Bronchial epithelial cell (primary cell): ENCODE data around the gene STK32C. TPM values are rescaled to one million over a fixed set of nuclear protein-coding genes. Genes with fewer than 3 reads are reported as not detected.
"Not testable (repeated sequence)": the region's sequence is repeated elsewhere in the genome, so short reads cannot be mapped to it uniquely, and the experiment has no call there.

Source experiments
- DNase-seq: peaks from one replicate; pipeline ENCODE4 v3.0.0-alpha.2; 2010; ENCODE audit warnings: low read depth
- FAIRE-seq: peaks from 2 replicates; lab custom pipeline; 2011; peaks lifted over from hg19 to GRCh38; lab: Jason Lieb, UNC
- H3K27me3 ChIP-seq: 2 replicates; pipeline ENCODE4 v1.5.1; 2011; ENCODE audit warnings: low read length; ENCODE audit not compliant: control insufficient read depth, insufficient read depth
- H3K36me3 ChIP-seq: 2 replicates; pipeline ENCODE4 v1.5.1; 2011; ENCODE audit warnings: low read length; ENCODE audit not compliant: control insufficient read depth, insufficient read depth
- H3K4me3 ChIP-seq: 2 replicates; pipeline ENCODE4 v1.5.1; 2011; ENCODE audit warnings: mild to moderate bottlenecking, low read depth, low read length, control low read depth
- CTCF ChIP-seq: IDR thresholded peaks from 2 replicates; pipeline ENCODE4 v1.5.1; 2011; ENCODE audit warnings: mild to moderate bottlenecking, moderate library complexity, low read length, control low read depth, inconsistent platforms; ENCODE audit not compliant: insufficient read depth, severe bottlenecking
- total RNA-seq: library from RNA; depleted of rRNA; stranded (reverse); fragments of >200 nt; gene quantifications from 2 replicates; pipeline ENCODE4 v1.2.1, GENCODE V29; 2014

Gene STK32C
- total RNA-seq, 1 donor from 2014 or later = 9.7 TPM

DNA sequence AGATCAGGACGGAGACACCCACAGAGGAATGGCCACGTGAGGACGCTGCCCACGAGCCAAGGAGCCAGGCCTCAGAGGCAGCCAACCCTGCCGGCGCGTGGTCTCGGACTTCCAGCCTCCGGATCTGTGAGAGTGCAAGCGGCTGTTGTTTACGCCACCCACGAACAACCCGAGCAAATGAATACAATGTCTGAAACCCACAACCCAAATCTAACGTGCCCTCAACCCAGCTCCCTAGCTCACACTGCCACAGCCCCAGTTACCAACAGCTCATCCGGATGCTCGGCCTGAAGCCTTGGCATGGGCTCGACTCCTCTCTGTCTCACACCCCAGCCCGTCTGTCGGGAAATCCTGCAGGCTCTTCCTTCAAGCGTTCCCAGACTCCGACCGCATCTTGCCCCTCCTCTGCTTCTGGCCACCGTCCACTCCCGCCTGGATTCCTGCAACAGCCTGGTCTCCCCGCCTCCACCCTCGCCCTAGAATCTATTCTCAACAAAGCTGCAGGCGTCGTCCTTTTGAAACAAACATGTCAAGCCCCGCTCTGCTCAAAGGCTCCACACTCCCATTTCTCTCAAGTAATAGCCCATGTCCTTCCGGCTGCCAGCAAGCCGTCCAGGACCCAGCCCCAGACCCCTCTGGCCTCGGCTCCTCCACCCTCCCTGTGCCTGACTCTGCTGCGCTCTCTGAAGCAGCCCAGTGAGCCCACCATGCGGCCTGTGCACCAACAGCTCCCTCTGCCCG, 35.3 kb downstream of the STK32C start:
- no peaks in the 10 kb centered on the region for H3K27me3 ChIP-seq

DNA sequence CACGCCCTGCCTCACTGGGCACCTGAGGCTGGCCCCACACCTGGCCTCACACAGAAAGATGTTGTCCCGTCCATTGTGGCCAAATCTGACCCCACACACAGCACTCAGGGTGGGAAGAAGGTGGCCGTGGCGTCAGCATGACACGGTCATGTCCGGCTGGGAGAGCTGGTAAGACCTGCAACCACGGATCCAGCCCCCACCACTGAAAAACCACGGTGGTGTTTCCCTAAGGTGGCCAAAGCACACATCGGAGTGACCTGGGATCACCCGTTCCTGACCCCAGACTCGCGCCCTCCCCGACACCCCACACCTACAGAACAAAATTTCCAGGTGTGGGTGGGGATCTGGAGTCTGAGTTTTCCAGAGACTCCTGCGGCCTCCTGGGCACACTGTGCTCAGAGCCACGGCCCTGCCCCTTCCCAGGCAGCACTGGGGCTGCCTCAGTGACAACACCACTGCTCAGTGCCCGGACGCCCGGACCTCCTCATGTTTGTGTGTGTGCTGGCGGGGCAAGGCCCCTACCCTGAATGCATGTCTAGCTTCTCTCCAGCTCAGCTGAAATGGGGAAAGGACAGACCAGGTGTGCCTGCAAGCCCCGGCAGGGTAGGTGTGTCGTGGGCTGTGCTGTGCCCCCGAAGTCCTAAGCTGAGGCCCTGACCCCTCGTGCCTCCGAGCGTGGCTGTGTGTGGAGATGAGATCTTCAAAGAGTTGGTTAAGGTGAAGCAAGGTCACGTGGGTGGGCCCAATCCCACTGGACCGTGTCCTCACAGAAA, 36.1 kb downstream of the STK32C start:
- DNase-seq (no peak), FAIRE-seq (no peak)
- Histone ChIP-seq H3K4me3 (no peak overlapping the region), H3K36me3 (no peaks in the 10 kb centered on the region), H3K27me3 (no peaks in the 10 kb centered on the region)
- no peak for TF ChIP-seq CTCF

More for the DNA sequence above, 35.3 kb downstream of the STK32C start:
- no peak overlapping the region for H3K4me3 ChIP-seq
- no peak for DNase-seq
- no peak for FAIRE-seq
- TF ChIP-seq CTCF = no peak
- no peaks in the 10 kb centered on the region for H3K36me3 ChIP-seq

GRCh38 chr10:132270721-132271457, 36.9 kb downstream of the STK32C start:
- no peak for FAIRE-seq
- Histone ChIP-seq H3K27me3 (no peaks in the 10 kb centered on the region), H3K4me3 (no peak overlapping the region), H3K36me3 (no peaks in the 10 kb centered on the region)
- TF ChIP-seq CTCF = no peak
- DNase-seq = no peak

GRCh38 chr10:132270256-132270655, 37.5 kb downstream of the STK32C start:
- no peaks in the 10 kb centered on the region for H3K36me3 ChIP-seq
- H3K27me3 ChIP-seq = no peaks in the 10 kb centered on the region
- DNase-seq = no peak
- FAIRE-seq = no peak
- TF ChIP-seq CTCF = no peak
- H3K4me3 ChIP-seq = no peak overlapping the region

DNA sequence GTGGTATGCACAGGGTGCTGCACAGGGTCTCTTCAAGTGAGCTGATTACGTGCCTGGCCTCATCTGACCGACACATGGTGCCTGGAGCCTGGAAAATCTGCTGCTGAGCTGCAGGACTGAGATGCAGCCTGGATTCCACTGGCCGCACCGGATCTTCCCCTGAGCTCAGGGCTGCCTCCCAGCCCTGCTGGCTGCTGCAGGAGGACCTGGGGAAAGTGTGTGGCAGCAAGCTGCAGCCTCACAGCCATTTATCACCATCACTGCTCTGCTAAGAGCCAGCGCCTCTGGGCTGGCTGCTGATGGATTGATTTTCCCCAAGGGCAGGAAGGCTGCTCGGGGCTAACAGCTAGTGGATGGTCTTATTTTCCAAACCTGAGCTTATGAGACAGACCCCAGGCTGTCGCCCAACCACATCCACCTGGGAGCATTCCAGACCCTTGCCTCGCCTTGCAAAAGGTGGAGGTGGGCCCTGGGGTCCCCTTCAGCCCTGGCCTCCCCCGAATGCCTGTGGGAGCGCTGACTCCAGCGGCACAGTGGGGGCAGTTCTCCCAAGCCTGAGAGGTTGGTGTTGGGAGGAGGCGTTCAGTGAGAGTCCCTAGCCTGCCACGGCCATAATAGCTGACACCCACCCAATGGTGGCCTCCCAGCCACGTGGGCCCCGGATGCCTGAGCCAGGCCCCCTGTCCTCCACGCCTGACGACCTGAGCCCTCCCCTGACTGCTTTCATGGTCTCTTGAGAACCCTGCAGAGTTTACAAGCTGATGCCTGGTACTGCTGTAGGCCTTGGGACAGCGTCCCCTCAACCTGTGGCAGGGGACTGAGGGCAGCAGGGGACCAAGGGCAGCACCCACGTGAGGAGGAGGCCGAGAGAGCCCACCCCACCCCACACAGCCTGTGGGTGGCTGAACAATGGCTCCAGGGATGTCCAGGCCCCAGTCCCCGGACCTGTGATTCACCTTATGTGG, 38.2 kb downstream of the STK32C start:
- FAIRE-seq (no peak), DNase-seq (no peak)
- no peak overlapping the region for H3K4me3 ChIP-seq
- H3K27me3 ChIP-seq = no peaks in the 10 kb centered on the region
- TF ChIP-seq CTCF = no peak
- H3K36me3 ChIP-seq = no peaks in the 10 kb centered on the region

- not testable (repeated sequence) for H3K36me3 ChIP-seq, DNase-seq, FAIRE-seq, H3K4me3 ChIP-seq, H3K27me3 ChIP-seq
Measured at GRCh38 chr10:132267916-132268315, 39.8 kb downstream of the STK32C start.
